ENCODE data around the gene ELL3.

ELL3 gene

GRCh38 chr15:43795197-43795596 lies 18.4 kb upstream of the ELL3 start:
- no peak for DNase-seq (ENCODE audit: low read depth)
- H3K4me3 ChIP-seq (ENCODE audit: low read depth, low read length): no peak overlapping the region

GRCh38 chr15:43794269-43795037 lies 17.7 kb upstream of the ELL3 start:
- H3K4me3 ChIP-seq (ENCODE audit: low read depth, low read length): no peak overlapping the region
- DNase-seq (ENCODE audit: low read depth): no peak
- TF ChIP-seq CTCF (IDR thresholded peaks at IDR 0.05; ENCODE audit: insufficient read depth, low read depth, low read length, missing control alignments): no peak

More at GRCh38 chr15:43795197-43795596, 18.4 kb upstream of the ELL3 start:
- TF ChIP-seq CTCF (IDR thresholded peaks at IDR 0.05; ENCODE audit: insufficient read depth, low read depth, low read length, missing control alignments): no peak

- no peak for DNase-seq (ENCODE audit: low read depth)
- TF ChIP-seq CTCF (IDR thresholded peaks at IDR 0.05; ENCODE audit: insufficient read depth, low read depth, low read length, missing control alignments): no peak
- peak overlapping the region; percentile 97 for H3K4me3 ChIP-seq (ENCODE audit: low read depth, low read length)
Observed at GRCh38 chr15:43793647-43794046, 16.9 kb upstream of the ELL3 start.

GRCh38 chr15:43792761-43793476 lies 16.2 kb upstream of the ELL3 start:
- peak overlapping the region; percentile 97 for H3K4me3 ChIP-seq (ENCODE audit: low read depth, low read length)
- TF ChIP-seq CTCF (IDR thresholded peaks at IDR 0.05; ENCODE audit: insufficient read depth, low read depth, low read length, missing control alignments): no peak
- DNase-seq (ENCODE audit: low read depth): peak; percentile 49

GRCh38 chr15:43791993-43792760 lies 15.4 kb upstream of the ELL3 start, which contains the start of gene SERF2:
Gene SERF2 (plus strand): TSS chr15:43792320. CDS start chr15:43792377, 57 bp downstream.
- peak within 1 kb of the TSS; percentile 97 for H3K4me3 ChIP-seq (ENCODE audit: low read depth, low read length)
- TF ChIP-seq CTCF (IDR thresholded peaks at IDR 0.05; ENCODE audit: insufficient read depth, low read depth, low read length, missing control alignments): no peak

GRCh38 chr15:43789409-43789808 lies 12.6 kb upstream of the ELL3 start:
- DNase-seq (ENCODE audit: low read depth): no peak
- no peak for TF ChIP-seq CTCF (IDR thresholded peaks at IDR 0.05; ENCODE audit: insufficient read depth, low read depth, low read length, missing control alignments)
- H3K4me3 ChIP-seq (ENCODE audit: low read depth, low read length): no peak overlapping the region

More at GRCh38 chr15:43791993-43792760, 15.4 kb upstream of the ELL3 start, which contains the start of gene SERF2:
- DNase-seq (ENCODE audit: low read depth): peak; percentile 100

Measured in GM12865 (cell line).